SK-N-SH (cell line): ENCODE measurements around the gene HSPG2.

Experiments used
- CHD2 ChIP-seq: fragments of 150-350 bp; IDR thresholded peaks from 2 replicates; pipeline ENCODE4 v1.6.1; 2018; ENCODE audit warnings: low read length; ENCODE audit not compliant: partially characterized antibody
- CTCF ChIP-seq: fragments of 200-600 bp; sonication (generic); IDR thresholded peaks from 2 replicates; pipeline ENCODE4 v1.6.1; 2017; ENCODE audit warnings: antibody characterized with exemption, mild to moderate bottlenecking, moderate library complexity
- RFX5 ChIP-seq: IDR thresholded peaks from 2 replicates; pipeline ENCODE4 v1.6.1; 2012; ENCODE audit warnings: mild to moderate bottlenecking, improper control_type of control experiment, low read length
- TCF12 ChIP-seq: IDR thresholded peaks from 2 replicates; pipeline ENCODE4 v1.4.0; 2012
- USF1 ChIP-seq: IDR thresholded peaks from 2 replicates; pipeline ENCODE4 v1.4.0; 2012; ENCODE audit warnings: low read depth, borderline replicate concordance

GRCh38 chr1:21854751-21855131 is 82.4 kb downstream of the HSPG2 start:
- TF ChIP-seq CTCF: no peak
- TF ChIP-seq USF1: no peak
- no peak for TF ChIP-seq CHD2
- no peak for TF ChIP-seq TCF12
- TF ChIP-seq RFX5: no peak
